ENCODE data around the gene AUTS2.

Gene AUTS2

DNA sequence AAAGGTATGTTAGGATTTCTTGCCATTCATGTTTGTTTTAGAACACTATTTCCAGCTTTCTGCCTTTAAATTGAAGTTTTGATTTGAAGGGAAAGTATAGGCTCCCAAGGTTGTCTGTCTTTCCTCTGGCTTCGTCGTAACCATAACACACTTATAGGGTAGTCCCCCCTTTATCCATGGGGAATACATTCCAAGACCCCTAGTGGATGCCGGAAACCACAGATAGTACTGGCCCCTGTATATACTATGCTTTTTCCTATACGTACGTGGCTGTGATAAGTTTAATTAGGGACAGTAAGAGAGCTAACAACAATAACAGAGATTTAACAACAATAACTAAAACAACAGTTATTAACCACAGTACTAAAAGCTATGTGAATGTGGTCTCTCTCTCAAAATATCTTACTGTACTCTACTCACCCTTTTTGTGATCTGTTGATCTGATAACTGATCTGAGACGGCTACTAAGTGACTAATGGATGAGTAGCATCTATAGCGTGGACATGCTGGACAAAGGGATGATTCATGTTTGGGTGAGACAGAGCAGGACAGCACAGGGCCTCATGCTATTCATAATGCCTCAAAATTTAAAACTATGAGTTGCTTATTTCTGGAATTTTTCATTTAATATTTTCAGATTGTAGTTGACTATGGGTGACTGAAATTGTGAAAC lies 273.1 kb downstream of the AUTS2 start:
- H3K36me3 ChIP-seq (ENCODE audit: insufficient read depth, insufficient read length, low read length): no peaks in the 10 kb centered on the region
- H3K27me3 ChIP-seq (ENCODE audit: insufficient read depth, insufficient read length): no peaks in the 10 kb centered on the region
- TF ChIP-seq ZNF274 (IDR thresholded peaks at IDR 0.05; ENCODE audit: low read depth, low read length) (no peak), SUZ12 (IDR thresholded peaks at IDR 0.05; ENCODE audit: extremely low read depth, insufficient read depth, insufficient read length) (no peak), YY1 (IDR thresholded peaks at IDR 0.05; ENCODE audit: insufficient read depth, insufficient read length) (no peak)
- no peak for DNase-seq (ENCODE audit: low read depth, low spot score)
- H3K4me3 ChIP-seq (ENCODE audit: insufficient read length, low read depth): no peak overlapping the region
- H3K9ac ChIP-seq (ENCODE audit: insufficient read length, low read depth): no peak overlapping the region
- H3K4me1 ChIP-seq (ENCODE audit: insufficient read depth, insufficient read length): no peaks in the 10 kb centered on the region
- H3K9me3 ChIP-seq (ENCODE audit: insufficient read depth, low read length): no peaks in the 10 kb centered on the region

- H3K9me3 ChIP-seq (ENCODE audit: insufficient read depth, low read length): no peaks in the 10 kb centered on the region
- H3K36me3 ChIP-seq (ENCODE audit: insufficient read depth, insufficient read length, low read length): no peaks in the 10 kb centered on the region
- H3K27me3 ChIP-seq (ENCODE audit: insufficient read depth, insufficient read length): no peaks in the 10 kb centered on the region
- no peak overlapping the region for H3K4me3 ChIP-seq (ENCODE audit: insufficient read length, low read depth)
- DNase-seq (ENCODE audit: low read depth, low spot score): no peak
- H3K9ac ChIP-seq (ENCODE audit: insufficient read length, low read depth): no peak overlapping the region
- no peaks in the 10 kb centered on the region for H3K4me1 ChIP-seq (ENCODE audit: insufficient read depth, insufficient read length)
- TF ChIP-seq YY1 (IDR thresholded peaks at IDR 0.05; ENCODE audit: insufficient read depth, insufficient read length): no peak
- TF ChIP-seq SUZ12 (IDR thresholded peaks at IDR 0.05; ENCODE audit: extremely low read depth, insufficient read depth, insufficient read length): no peak
- TF ChIP-seq ZNF274 (IDR thresholded peaks at IDR 0.05; ENCODE audit: low read depth, low read length): no peak
These were observed 273.8 kb downstream of the AUTS2 start for GRCh38 chr7:69871886-69872569.

- Histone ChIP-seq H3K9ac (ENCODE audit: insufficient read length, low read depth) (no peak overlapping the region), H3K4me1 (ENCODE audit: insufficient read depth, insufficient read length) (no peaks in the 10 kb centered on the region), H3K27me3 (ENCODE audit: insufficient read depth, insufficient read length) (no peaks in the 10 kb centered on the region), H3K9me3 (ENCODE audit: insufficient read depth, low read length) (no peaks in the 10 kb centered on the region), H3K4me3 (ENCODE audit: insufficient read length, low read depth) (no peak overlapping the region), H3K36me3 (ENCODE audit: insufficient read depth, insufficient read length, low read length) (no peaks in the 10 kb centered on the region)
- TF ChIP-seq SUZ12 (IDR thresholded peaks at IDR 0.05; ENCODE audit: extremely low read depth, insufficient read depth, insufficient read length) (no peak), YY1 (IDR thresholded peaks at IDR 0.05; ENCODE audit: insufficient read depth, insufficient read length) (no peak), ZNF274 (IDR thresholded peaks at IDR 0.05; ENCODE audit: low read depth, low read length) (no peak)
- DNase-seq (ENCODE audit: low read depth, low spot score): no peak
These were observed 275.2 kb downstream of the AUTS2 start for GRCh38 chr7:69873512-69873911.

DNA sequence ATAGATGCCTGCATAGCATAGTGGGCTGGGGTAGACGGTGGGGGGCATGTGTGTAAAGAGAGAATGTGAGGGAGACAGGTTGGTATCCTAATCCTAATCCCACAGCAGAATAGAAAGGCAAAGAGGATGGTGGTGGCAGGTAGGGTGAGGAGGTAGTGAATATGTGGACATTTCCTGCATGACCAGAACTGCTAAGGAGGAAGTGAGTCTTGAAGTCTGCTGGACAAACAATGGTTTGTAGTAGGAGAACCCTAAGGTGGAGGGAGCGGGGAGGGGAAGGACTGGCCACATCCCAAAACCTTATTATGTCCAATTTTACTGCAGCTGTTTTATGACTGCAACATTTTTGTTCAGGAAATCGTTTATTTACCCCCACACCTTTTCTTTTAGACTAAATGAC lies 279.7 kb downstream of the AUTS2 start:
- Histone ChIP-seq H3K9ac (ENCODE audit: insufficient read length, low read depth) (no peak overlapping the region), H3K4me1 (ENCODE audit: insufficient read depth, insufficient read length) (no peaks in the 10 kb centered on the region), H3K27me3 (ENCODE audit: insufficient read depth, insufficient read length) (no peaks in the 10 kb centered on the region), H3K9me3 (ENCODE audit: insufficient read depth, low read length) (no peaks in the 10 kb centered on the region), H3K4me3 (ENCODE audit: insufficient read length, low read depth) (no peak overlapping the region), H3K36me3 (ENCODE audit: insufficient read depth, insufficient read length, low read length) (no peaks in the 10 kb centered on the region)
- TF ChIP-seq ZNF274 (IDR thresholded peaks at IDR 0.05; ENCODE audit: low read depth, low read length) (no peak), SUZ12 (IDR thresholded peaks at IDR 0.05; ENCODE audit: extremely low read depth, insufficient read depth, insufficient read length) (no peak), YY1 (IDR thresholded peaks at IDR 0.05; ENCODE audit: insufficient read depth, insufficient read length) (no peak)
- no peak for DNase-seq (ENCODE audit: low read depth, low spot score)

DNA sequence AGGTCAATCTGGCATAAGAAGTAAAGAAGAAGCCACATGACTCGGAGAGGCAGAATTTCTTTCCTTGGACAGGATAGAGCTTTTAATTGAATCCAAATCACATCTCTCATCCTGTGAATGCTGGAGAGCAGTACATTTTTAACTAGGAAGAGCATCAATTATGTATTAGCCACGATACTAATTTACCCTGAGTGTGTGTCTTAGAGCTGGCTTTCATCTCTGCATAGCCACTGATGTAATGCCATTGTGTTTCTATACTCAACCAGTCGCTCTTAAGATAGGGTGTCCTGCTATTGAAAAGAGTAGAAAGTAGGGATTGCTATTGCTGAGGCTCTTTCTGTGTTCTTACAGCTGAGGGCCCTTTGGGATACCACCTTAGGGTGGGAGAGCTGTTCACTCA lies 280.3 kb downstream of the AUTS2 start:
- Histone ChIP-seq H3K4me3 (ENCODE audit: insufficient read length, low read depth) (no peak overlapping the region), H3K4me1 (ENCODE audit: insufficient read depth, insufficient read length) (no peaks in the 10 kb centered on the region), H3K36me3 (ENCODE audit: insufficient read depth, insufficient read length, low read length) (no peaks in the 10 kb centered on the region), H3K9me3 (ENCODE audit: insufficient read depth, low read length) (no peaks in the 10 kb centered on the region), H3K9ac (ENCODE audit: insufficient read length, low read depth) (no peak overlapping the region), H3K27me3 (ENCODE audit: insufficient read depth, insufficient read length) (no peaks in the 10 kb centered on the region)
- no peak for TF ChIP-seq SUZ12 (IDR thresholded peaks at IDR 0.05; ENCODE audit: extremely low read depth, insufficient read depth, insufficient read length)
- no peak for TF ChIP-seq YY1 (IDR thresholded peaks at IDR 0.05; ENCODE audit: insufficient read depth, insufficient read length)
- TF ChIP-seq ZNF274 (IDR thresholded peaks at IDR 0.05; ENCODE audit: low read depth, low read length): no peak
- no peak for DNase-seq (ENCODE audit: low read depth, low spot score)

DNA sequence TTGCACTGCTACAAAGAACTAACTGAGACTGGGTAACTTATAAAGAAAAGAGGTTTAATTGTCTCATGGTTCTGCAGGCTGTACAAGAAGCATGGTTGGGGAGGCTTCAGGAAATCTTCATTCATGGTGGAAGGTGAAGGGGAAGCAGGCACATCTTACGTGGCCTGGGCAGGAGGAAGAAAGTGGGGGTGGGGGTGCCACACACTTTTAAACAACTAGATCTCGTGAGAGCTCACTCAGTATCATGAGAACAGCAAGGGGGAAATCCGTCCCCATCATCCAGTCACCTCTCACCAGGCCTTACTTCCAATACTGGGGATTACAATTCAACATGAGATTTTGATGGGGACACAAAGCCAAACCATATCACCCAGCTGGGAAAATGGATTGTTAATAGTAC lies 281.7 kb downstream of the AUTS2 start:
- no peak overlapping the region for H3K4me3 ChIP-seq (ENCODE audit: insufficient read length, low read depth)
- DNase-seq (ENCODE audit: low read depth, low spot score): no peak

DNA sequence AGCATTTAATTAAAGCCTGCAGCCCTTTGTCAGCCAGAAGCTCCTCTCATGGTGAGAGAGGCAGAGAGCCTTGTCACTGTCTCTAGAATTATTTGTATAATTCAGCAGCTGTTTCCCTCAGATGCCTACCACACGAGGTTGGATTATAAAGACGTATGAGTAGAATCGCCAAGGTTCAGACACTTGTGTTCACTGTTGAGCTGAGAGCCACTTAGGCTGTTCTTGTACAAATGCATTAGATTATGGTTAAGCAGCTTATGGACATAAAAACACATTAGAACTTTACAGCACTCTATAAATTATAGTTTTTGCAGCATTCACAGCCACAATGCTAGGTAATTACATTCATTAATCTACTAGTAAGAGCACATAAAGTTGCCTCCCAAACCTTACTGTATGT lies 282.6 kb downstream of the AUTS2 start:
- TF ChIP-seq SUZ12 (IDR thresholded peaks at IDR 0.05; ENCODE audit: extremely low read depth, insufficient read depth, insufficient read length): no peak
- TF ChIP-seq ZNF274 (IDR thresholded peaks at IDR 0.05; ENCODE audit: low read depth, low read length): no peak
- TF ChIP-seq YY1 (IDR thresholded peaks at IDR 0.05; ENCODE audit: insufficient read depth, insufficient read length): no peak
- no peaks in the 10 kb centered on the region for H3K27me3 ChIP-seq (ENCODE audit: insufficient read depth, insufficient read length)
- DNase-seq (ENCODE audit: low read depth, low spot score): no peak
- H3K4me1 ChIP-seq (ENCODE audit: insufficient read depth, insufficient read length): no peaks in the 10 kb centered on the region
- H3K9me3 ChIP-seq (ENCODE audit: insufficient read depth, low read length): no peaks in the 10 kb centered on the region
- no peak overlapping the region for H3K9ac ChIP-seq (ENCODE audit: insufficient read length, low read depth)
- no peaks in the 10 kb centered on the region for H3K36me3 ChIP-seq (ENCODE audit: insufficient read depth, insufficient read length, low read length)
- H3K4me3 ChIP-seq (ENCODE audit: insufficient read length, low read depth): no peak overlapping the region

More for the DNA sequence above, 281.7 kb downstream of the AUTS2 start:
- no peaks in the 10 kb centered on the region for H3K9me3 ChIP-seq (ENCODE audit: insufficient read depth, low read length)
- H3K27me3 ChIP-seq (ENCODE audit: insufficient read depth, insufficient read length): no peaks in the 10 kb centered on the region
- H3K4me1 ChIP-seq (ENCODE audit: insufficient read depth, insufficient read length): no peaks in the 10 kb centered on the region
- no peak overlapping the region for H3K9ac ChIP-seq (ENCODE audit: insufficient read length, low read depth)
- no peaks in the 10 kb centered on the region for H3K36me3 ChIP-seq (ENCODE audit: insufficient read depth, insufficient read length, low read length)
- TF ChIP-seq SUZ12 (IDR thresholded peaks at IDR 0.05; ENCODE audit: extremely low read depth, insufficient read depth, insufficient read length) (no peak), ZNF274 (IDR thresholded peaks at IDR 0.05; ENCODE audit: low read depth, low read length) (no peak), YY1 (IDR thresholded peaks at IDR 0.05; ENCODE audit: insufficient read depth, insufficient read length) (no peak)
